ENCODE results near the gene CD79A.
"Not testable (repeated sequence)": the region's sequence is repeated elsewhere in the genome, so short reads cannot be mapped to it uniquely, and the experiment has no call there.

Gene CD79A

GRCh38 chr19:41906916-41907680 is 30.0 kb downstream of the CD79A start:
- no peak for DNase-seq

DNA sequence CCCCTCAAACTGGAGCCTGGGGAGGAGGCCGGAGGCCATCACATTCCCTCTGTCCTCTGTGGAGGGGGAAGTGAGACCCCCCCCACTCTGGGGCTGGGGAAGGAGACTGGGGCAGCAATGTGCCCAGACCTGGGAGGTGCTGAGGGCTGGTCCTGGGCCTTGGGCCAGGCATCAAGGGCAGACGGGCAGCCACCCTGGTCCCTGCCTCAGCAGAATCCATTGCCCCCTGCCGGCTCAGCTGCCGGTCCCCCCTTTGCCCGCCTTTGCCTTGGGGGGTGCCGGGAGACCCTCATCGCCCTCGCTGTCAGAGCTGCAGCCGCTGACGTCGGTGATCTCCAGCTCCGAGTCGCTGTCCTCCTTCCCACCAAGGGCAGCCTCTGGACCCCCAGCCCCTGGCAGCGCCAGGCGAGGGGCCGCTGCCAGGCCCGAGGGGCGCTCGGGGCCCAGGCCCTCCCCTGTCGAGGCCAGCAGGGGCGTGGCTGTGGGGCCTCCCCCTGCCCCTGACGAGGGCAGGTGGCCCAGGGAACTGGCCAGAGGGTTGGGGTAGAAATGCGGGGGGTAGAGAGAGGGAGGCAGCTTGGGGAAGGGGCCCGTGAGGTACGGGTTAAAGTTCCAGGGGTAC is 31.0 kb downstream of the CD79A start:
- no peak for DNase-seq

DNA sequence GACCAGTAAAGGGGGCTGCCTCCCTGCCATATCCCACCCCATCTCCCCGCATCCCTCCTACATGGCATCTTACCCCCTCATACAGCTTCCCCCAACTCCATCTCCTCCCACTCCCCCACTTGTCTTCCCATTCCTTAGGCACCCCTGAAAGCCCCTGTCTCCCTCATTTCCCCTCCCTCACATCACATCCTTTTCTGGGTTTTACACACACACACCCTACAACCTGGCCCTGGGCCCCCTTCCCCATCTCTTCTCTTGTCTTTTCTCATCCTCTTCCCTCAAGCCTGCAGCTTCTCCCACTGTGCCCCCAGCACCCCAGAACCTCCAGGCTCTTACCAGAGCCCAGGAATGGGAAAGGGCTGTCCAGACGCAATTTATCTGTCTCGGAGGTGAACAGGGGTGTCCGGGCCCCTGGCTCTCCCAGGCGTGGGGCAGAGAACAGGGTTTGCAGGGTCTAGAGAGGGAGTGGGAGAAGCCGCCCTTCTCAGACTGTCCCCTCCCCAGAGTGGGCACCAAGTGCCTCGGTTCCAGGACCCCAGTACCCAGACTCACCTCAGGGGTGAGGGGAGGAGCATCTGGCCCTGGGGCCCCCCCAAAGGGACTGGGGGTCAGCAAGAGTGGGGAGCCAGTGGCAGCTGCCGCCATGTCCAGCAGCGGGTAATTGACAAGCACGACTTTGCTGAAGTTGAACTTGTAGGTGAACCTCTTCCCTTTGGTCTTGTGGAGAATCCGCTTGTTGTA is 31.8 kb downstream of the CD79A start:
- DNase-seq, result no peak

DNA sequence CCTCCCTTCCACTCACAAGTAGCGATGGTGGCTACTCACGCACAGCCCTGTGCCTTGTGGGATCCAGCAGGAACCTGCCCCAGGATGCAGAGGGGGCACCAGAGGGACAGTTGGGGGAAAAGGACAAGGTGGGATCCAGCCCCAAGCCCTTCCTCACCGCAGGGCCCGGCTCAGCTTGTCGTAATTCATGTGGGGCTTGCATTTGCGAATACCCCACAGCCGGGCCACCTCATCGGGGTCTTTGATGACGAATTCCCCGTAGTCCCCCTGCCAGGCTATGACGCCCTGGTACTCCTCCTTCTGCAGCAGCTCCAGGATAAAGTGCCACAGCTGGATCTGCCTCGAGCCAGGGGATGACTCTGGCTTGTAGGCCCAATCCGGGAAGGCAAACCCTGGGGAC is 32.6 kb downstream of the CD79A start:
- no peak for DNase-seq

DNA sequence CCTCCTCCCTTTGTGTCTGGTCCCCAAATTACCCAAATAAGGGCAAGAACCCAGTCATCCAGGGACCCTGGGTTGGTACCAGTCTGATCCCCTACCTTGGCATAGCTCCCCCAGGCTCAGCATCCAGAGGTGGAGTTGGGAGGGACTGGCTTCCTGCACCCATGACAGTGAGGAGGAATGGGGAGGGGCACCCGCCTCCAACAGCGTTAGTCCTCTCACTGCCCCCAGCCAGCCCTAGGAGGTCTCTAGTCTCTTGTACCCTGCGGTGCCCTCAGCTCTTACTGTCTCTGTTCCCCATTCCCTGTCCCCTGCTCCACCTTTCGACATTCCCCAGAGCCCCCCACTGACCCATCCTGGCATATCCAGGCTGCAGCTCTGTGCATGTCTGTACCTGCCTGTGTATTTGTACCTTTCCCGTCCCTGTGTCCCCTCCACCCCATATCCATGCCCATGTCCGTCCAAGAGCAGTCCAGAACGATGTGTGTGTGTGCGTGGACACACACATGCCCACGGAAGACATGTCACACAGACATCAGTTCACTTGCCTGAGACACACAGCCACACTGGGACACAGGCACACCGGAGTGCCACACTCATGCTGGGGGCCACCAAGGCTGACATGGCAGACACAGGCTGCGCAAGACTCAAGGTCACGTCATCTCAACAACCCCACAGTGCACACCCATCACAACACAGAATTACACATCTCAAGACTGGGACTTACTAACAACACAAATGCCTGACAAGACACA is 33.3 kb downstream of the CD79A start:
- DNase-seq, result no peak

DNA sequence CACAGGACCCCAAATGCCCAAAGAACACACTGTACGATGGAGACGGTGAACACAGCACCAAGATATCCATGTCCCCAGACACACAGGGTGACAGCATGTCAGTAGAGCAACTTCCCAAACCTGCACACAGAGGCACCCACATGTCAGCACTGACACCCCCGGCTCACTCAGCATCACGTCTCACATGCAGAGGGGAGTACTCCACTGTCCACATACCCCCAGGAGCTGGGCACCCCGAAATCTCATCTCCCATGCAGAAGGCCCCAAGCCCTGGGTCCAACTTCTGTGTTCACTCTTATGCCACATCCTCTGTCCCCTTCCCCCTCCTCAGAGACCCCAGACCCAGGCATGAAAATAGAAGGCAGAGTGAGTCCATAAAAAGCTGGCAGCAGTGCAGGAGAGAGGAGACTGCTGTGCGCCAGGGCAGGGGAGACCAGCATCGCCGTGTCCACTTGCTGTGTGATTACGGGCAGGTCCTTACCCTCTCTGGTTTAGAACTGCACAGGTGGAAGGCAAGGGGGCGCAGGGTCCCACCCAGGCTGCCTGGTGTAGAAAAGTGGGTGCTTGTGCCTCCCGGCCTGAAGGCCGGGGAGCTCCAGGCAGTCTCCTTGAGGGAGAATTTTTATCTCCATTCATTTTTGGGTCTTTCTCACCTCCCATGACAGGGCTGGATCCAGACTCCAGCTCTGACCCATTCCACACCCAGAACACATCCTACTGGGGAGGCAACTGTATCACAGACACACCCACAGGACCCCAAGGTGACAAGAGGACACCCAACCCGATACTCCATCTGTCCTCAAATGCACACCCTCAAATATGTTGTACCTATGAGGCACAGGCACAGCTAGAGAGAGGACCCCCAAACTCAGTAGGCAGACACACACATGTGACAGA is 34.2 kb downstream of the CD79A start:
- DNase-seq, result no peak

DNA sequence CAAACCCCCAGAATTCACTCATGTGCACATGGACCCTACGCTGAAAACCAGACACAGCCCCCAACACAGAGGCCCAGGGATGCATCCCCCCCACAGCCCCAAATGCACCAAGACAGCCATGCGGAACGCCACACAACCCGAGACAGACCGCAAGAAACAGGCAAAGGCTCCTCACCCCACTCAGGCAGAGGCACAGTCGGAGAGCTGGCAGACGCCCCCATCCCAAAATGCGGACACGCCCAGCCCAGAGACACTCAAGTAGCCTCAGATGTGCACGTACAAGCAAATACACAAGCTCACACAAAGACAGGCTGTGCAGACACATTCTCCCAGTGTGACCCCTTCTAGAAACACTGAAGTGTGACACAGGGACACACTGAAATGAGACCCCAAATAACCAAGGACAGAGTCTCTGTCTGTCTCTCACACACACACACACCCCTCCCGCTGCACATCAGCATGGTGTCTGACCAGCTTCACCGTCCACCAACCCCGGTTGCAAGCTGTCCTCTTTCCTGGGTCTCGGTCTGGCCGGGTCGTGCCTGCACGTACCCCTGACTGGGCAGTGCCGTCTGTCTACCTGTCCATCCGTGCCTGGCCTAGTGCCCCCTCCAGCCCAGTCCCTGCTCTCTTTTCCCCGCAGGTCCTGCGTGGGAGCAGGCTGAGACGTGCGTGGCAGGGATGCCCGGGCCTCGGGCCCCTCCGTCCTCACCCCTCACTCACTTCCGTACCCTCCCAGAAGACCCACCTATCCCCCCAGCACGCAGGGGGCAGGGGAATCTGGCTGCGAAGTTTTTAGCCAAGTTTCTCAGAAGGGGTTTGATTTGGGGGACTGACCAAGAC is 35.0 kb downstream of the CD79A start:
- no peak for DNase-seq

GRCh38 chr19:41912899-41913537 is 35.9 kb downstream of the CD79A start:
- DNase-seq, result no peak

- no peak for DNase-seq
Observed at GRCh38 chr19:41913538-41914423, 36.7 kb downstream of the CD79A start.

- DNase-seq, result not testable (repeated sequence)
Observed at GRCh38 chr19:41914424-41914834, 37.4 kb downstream of the CD79A start.

GRCh38 chr19:41915021-41915775 is 38.1 kb downstream of the CD79A start:
- no peak for DNase-seq

DNA sequence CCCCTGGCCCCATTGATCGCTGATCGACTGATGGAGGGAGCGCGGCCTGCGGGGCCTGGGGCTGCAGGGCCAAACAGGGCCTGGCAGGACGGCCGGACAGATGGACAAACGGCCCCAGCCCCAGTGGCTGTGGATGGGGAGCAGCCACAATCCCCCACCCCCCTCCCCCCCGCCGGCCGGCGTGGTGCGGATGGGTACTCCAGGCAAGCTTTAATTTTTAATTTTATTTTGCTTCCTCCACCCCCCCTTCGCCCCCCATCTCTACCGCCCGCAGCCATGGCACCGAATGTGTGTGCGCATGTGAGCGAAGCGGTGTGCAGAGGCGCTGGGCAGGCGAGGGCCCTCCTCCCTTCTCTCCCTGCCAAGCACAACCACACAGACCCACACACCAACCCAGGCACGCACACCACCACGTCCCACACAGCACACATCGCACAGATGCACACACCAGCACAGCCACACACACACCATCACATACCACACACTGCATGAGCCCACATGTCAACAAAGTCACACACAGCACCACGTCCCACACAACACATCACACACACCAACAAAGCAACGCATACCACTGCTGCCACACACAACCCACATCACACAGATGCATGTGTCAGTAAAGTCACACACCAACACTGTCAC is 38.8 kb downstream of the CD79A start:
- DNase-seq, result no peak

DNA sequence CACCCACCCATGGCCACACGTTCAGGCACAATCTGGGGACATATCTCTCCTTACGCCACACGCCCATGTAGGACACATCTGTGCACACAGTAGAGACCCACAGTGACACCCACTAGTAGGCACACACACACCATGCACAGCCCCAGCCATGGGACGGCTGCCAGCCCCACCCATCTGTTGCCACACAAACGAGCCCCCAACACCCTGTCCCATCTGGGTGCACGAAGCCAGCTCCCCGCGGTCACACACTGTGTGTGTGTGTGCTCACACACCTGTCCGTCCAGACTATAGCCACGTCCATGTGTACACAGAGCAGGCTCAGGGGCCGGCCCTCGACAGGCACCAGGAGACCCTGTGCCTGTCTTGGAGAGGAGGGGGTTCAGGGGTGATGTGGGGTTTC is 40.6 kb downstream of the CD79A start:
- DNase-seq, result no peak

GRCh38 chr19:41918095-41918494 is 41.0 kb downstream of the CD79A start:
- no peak for DNase-seq

DNA sequence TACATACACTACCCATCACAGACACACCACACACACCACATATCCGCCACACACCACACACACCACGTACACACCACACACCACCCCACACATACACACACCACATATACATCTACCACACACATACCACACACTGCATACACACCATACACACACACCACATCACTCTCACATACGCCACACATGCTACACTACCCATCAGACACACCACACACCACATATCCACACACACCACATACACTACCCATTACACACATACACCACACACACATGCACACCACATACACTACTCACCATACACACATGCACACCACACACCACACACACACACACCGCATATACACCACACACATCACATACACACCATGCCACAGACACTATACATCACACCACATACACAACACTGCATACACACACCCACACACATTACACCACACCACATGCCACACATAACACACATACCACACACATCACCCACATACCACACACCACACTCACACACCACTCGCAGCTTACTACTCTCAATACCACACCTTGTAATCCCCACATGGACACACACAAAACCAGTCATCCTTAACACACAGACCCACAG is 41.7 kb downstream of the CD79A start:
- no peak for DNase-seq

DNA sequence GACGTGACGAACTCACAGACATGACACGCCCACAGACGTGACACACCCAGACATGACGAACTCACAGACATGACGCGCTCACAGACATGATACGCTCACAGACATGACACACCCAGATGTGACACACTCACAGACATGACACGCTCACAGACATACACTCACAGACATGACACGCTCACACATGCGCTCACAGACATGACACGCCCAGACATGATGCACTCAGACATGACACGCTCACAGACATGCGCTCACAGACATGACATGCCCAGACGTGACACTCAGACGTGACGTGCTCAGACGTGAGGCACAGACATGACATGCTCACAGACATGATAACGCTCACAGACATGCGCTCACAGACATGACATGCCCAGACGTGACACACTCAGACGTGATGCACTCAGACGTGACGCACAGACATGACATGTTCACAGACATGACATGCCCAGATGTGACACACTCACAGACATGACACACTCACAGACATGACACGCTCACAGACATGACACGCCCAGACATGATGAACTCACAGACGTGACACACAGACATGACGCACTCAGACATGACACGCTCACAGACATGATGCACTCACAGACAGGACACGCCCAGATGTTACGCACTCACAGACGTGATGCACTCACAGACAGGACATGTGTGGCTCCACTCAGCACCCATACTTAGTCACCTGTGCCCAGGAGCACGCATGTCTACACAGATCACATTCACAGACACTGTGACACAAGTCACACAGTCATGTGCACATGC is 43.1 kb downstream of the CD79A start:
- DNase-seq, result no peak

Measured in NCI-H2107 (cell line).